GM21526 (cell line): ENCODE results near the gene EFCC1.

ENCODE experiments used
- ATAC-seq: cut with Tn5 transposase; IDR thresholded peaks from one replicate; pipeline ENCODE4 v1.9.1; 2021; ENCODE audit warnings: moderate library complexity; ENCODE audit not compliant: unreplicated experiment, low FRiP score

The EFCC1 gene

GRCh38 chr3:129014148-129014547 lies 13.0 kb downstream of the EFCC1 start:
- ATAC-seq = no peak

GRCh38 chr3:129014793-129015345 lies 13.8 kb downstream of the EFCC1 start:
- ATAC-seq = no peak

- no peak for ATAC-seq
Observed at GRCh38 chr3:129015388-129016105, 14.4 kb downstream of the EFCC1 start.

GRCh38 chr3:129016356-129016719 lies 15.2 kb downstream of the EFCC1 start:
- ATAC-seq = no peak

- ATAC-seq = peak; percentile 54
Observed at GRCh38 chr3:129016720-129017483, 15.8 kb downstream of the EFCC1 start.

GRCh38 chr3:129017484-129017899 lies 16.4 kb downstream of the EFCC1 start:
- no peak for ATAC-seq

GRCh38 chr3:129018271-129018670 lies 17.2 kb downstream of the EFCC1 start:
- no peak for ATAC-seq

GRCh38 chr3:129018751-129019150 lies 17.6 kb downstream of the EFCC1 start:
- ATAC-seq = no peak

- ATAC-seq = no peak
Observed at GRCh38 chr3:129019266-129019665, 18.2 kb downstream of the EFCC1 start.

- ATAC-seq = no peak
Observed at GRCh38 chr3:129020691-129021090, 19.6 kb downstream of the EFCC1 start.

- no peak for ATAC-seq
Observed at GRCh38 chr3:129021140-129021551, 20.0 kb downstream of the EFCC1 start.

- ATAC-seq = no peak
Observed at GRCh38 chr3:129022114-129023007, 21.3 kb downstream of the EFCC1 start.

- no peak for ATAC-seq
Observed at GRCh38 chr3:129023008-129023358, 21.9 kb downstream of the EFCC1 start.

GRCh38 chr3:129023909-129024308 lies 22.8 kb downstream of the EFCC1 start:
- no peak for ATAC-seq

- ATAC-seq = no peak
Observed at GRCh38 chr3:129025108-129025507, 24.0 kb downstream of the EFCC1 start.

GRCh38 chr3:129025691-129026435 lies 24.8 kb downstream of the EFCC1 start:
- no peak for ATAC-seq

GRCh38 chr3:129026728-129027543 lies 25.8 kb downstream of the EFCC1 start:
- peak; percentile 94 for ATAC-seq

GRCh38 chr3:129027544-129027880 lies 26.4 kb downstream of the EFCC1 start:
- ATAC-seq = no peak

GRCh38 chr3:129028866-129029265 lies 27.8 kb downstream of the EFCC1 start:
- no peak for ATAC-seq
